DND-41 (cell line): Measurements from ENCODE around the gene ARPP21.

Source experiments
- ATAC-seq: fragments of 200-7000 bp; cut with Tn5 transposase; 3 replicates; pipeline ENCODE4 v1.9.1; 2021; ENCODE audit warnings: low read depth; ENCODE audit not compliant: insufficient read depth
- DNase-seq: peaks from one replicate; pipeline ENCODE4 v3.0.0-alpha.2; 2020
- H2AFZ ChIP-seq: 2 replicates; pipeline ENCODE4 v1.6.0; 2012; ENCODE audit warnings: low read depth, low read length
- H3K27ac ChIP-seq: 2 replicates; pipeline ENCODE4 v1.5.1; 2012; ENCODE audit warnings: low read length, inconsistent platforms
- H3K27me3 ChIP-seq: fragments of 200-600 bp; sonication (generic); 2 replicates; pipeline ENCODE4 v1.6.0; 2012; ENCODE audit warnings: low read length, mild to moderate bottlenecking, inconsistent platforms; ENCODE audit not compliant: insufficient read depth, poor library complexity
- H3K36me3 ChIP-seq: 2 replicates; pipeline ENCODE4 v1.5.1; 2012; ENCODE audit warnings: low read length, inconsistent platforms; ENCODE audit not compliant: insufficient read depth
- H3K4me1 ChIP-seq: 2 replicates; pipeline ENCODE4 v1.5.1; 2012; ENCODE audit warnings: mild to moderate bottlenecking, low read length; ENCODE audit not compliant: insufficient read depth
- H3K4me2 ChIP-seq: 2 replicates; pipeline ENCODE4 v1.6.0; 2012; ENCODE audit warnings: mild to moderate bottlenecking, moderate library complexity, low read length, inconsistent platforms; ENCODE audit not compliant: insufficient read depth
- H3K4me3 ChIP-seq, 2 experiments: fragments of 200-600 bp in 1 of 2; shearing (Covaris generic) in 1 of 2; 2 replicates each; pipeline ENCODE4 v1.5.1; 2012 to 2016; ENCODE audit warnings: inconsistent platforms in 2 of 2, low read length in 2 of 2, mild to moderate bottlenecking in 2 of 2, low read depth in 1 of 2, moderate library complexity in 1 of 2
- H3K79me2 ChIP-seq: 2 replicates; pipeline ENCODE4 v1.6.0; 2012; ENCODE audit warnings: low read length, inconsistent platforms; ENCODE audit not compliant: insufficient read depth
- H3K9ac ChIP-seq: 2 replicates; pipeline ENCODE4 v1.6.0; 2012; ENCODE audit warnings: low read depth, mild to moderate bottlenecking, inconsistent platforms, low read length, moderate library complexity
- H3K9me3 ChIP-seq: 2 replicates; pipeline ENCODE4 v1.5.1; 2012; ENCODE audit warnings: low read length, moderate library complexity, mild to moderate bottlenecking, inconsistent platforms; ENCODE audit not compliant: insufficient read depth, severe bottlenecking
- H4K20me1 ChIP-seq: 2 replicates; pipeline ENCODE4 v1.6.0; 2012; ENCODE audit warnings: low read length; ENCODE audit not compliant: insufficient read depth
- EZH2 ChIP-seq: IDR thresholded peaks from 3 replicates; pipeline ENCODE4 v1.6.1; 2012; ENCODE audit warnings: borderline replicate concordance, low read depth, mild to moderate bottlenecking, moderate library complexity, low read length, inconsistent platforms; ENCODE audit not compliant: severe bottlenecking
- TF ChIP-seq, protein P1 (sequence below): IDR thresholded peaks from 2 replicates; pipeline ENCODE4 v1.5.1; 2012; ENCODE audit warnings: borderline replicate concordance, low read length, moderate library complexity, mild to moderate bottlenecking; ENCODE audit not compliant: poor library complexity, severe bottlenecking; ENCODE audit errors: extremely low read depth

Gene ARPP21

DNA sequence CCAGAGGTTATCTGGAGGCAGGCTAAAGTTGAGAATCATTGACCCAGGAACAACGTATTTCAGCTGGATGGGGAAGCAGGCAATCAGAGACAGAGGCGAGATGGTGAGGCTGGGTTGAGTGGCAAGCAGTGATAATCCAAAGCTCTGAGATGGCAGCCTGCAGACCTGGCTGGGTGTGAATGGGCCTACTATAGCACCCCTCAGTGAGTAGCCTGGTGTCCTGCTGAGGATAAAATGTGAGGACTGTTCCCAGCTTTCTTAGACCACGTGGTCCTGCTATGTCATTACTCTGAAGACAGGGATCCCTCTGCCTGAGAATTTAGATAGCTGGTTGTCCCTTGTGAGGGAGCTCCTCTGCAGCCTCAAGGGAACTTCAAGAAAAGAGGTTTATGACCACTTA, 141.5 kb downstream of the ARPP21 start:
- Histone ChIP-seq H3K4me2 (no peak overlapping the region), H3K36me3 (peaks cover 98% of the 10 kb centered on the region), H3K4me1 (no peaks in the 10 kb centered on the region), H4K20me1 (0 out of 2 replicates have a peak, but pooled peaks cover 4% of the 10 kb centered on the region), H3K4me3 (no peak overlapping the region), H3K27me3 (no peaks in the 10 kb centered on the region), H2AFZ (no peak overlapping the region), H3K79me2 (peaks cover 16% of the 10 kb centered on the region), H3K9ac (no peak overlapping the region), H3K27ac (no peak overlapping the region), H3K9me3 (no peaks in the 10 kb centered on the region)
- DNase-seq (no peak), ATAC-seq (0 out of 3 replicates have a peak, but pooled peaks have one; percentile 12)
- TF ChIP-seq, protein P1, sequence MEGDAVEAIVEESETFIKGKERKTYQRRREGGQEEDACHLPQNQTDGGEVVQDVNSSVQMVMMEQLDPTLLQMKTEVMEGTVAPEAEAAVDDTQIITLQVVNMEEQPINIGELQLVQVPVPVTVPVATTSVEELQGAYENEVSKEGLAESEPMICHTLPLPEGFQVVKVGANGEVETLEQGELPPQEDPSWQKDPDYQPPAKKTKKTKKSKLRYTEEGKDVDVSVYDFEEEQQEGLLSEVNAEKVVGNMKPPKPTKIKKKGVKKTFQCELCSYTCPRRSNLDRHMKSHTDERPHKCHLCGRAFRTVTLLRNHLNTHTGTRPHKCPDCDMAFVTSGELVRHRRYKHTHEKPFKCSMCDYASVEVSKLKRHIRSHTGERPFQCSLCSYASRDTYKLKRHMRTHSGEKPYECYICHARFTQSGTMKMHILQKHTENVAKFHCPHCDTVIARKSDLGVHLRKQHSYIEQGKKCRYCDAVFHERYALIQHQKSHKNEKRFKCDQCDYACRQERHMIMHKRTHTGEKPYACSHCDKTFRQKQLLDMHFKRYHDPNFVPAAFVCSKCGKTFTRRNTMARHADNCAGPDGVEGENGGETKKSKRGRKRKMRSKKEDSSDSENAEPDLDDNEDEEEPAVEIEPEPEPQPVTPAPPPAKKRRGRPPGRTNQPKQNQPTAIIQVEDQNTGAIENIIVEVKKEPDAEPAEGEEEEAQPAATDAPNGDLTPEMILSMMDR: no peak
- TF ChIP-seq EZH2: no peak

DNA sequence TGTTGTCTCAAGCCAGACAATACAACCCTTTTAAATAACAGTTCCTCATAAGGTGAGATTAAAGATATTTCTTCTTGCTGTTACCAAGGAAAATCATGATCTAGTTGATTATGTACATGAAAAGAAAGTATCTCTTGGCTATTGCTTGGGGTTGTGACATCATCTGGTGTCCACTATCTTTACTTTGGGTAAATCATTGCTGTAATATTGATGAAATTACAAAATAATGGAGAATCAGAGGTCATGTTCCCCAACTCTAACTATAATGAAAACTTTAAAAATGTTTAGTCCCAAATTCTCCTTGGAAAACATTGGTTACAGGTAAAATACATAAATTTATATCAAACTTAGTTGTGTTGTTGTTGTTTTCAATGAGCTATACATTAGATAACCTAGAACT, 142.2 kb downstream of the ARPP21 start:
- no peak overlapping the region for H3K27ac ChIP-seq
- DNase-seq: no peak
- no peak overlapping the region for H3K4me2 ChIP-seq
- H3K36me3 ChIP-seq: peaks cover 99% of the 10 kb centered on the region
- H3K79me2 ChIP-seq: peaks cover 16% of the 10 kb centered on the region
- H3K9ac ChIP-seq: no peak overlapping the region
- no peaks in the 10 kb centered on the region for H3K9me3 ChIP-seq
- no peak overlapping the region for H3K4me3 ChIP-seq
- H3K4me1 ChIP-seq: no peaks in the 10 kb centered on the region
- no peak for ATAC-seq
- H2AFZ ChIP-seq: no peak overlapping the region
- no peaks in the 10 kb centered on the region for H4K20me1 ChIP-seq
- TF ChIP-seq, protein P1: no peak
- no peak for TF ChIP-seq EZH2
- H3K27me3 ChIP-seq: no peaks in the 10 kb centered on the region

GRCh38 chr3:35782355-35782754, 143.0 kb downstream of the ARPP21 start:
- Histone ChIP-seq H4K20me1 (no peaks in the 10 kb centered on the region), H2AFZ (no peak overlapping the region), H3K27ac (no peak overlapping the region), H3K4me1 (no peaks in the 10 kb centered on the region), H3K79me2 (peaks cover 13% of the 10 kb centered on the region), H3K9ac (no peak overlapping the region), H3K36me3 (peaks cover 99% of the 10 kb centered on the region), H3K9me3 (no peaks in the 10 kb centered on the region), H3K4me3 (no peak overlapping the region), H3K4me2 (no peak overlapping the region), H3K27me3 (no peaks in the 10 kb centered on the region)
- ATAC-seq (no peak), DNase-seq (no peak)
- no peak for TF ChIP-seq EZH2
- TF ChIP-seq, protein P1: no peak

- Histone ChIP-seq H3K27ac (no peak overlapping the region), H3K9ac (no peak overlapping the region), H3K27me3 (no peaks in the 10 kb centered on the region), H3K9me3 (no peaks in the 10 kb centered on the region), H3K4me2 (no peak overlapping the region), H3K4me1 (no peaks in the 10 kb centered on the region), H3K79me2 (peaks cover 3% of the 10 kb centered on the region; the same call in 1 of the 2 replicates), H2AFZ (no peak overlapping the region), H3K36me3 (peaks cover 97% of the 10 kb centered on the region), H3K4me3 (no peak overlapping the region), H4K20me1 (no peaks in the 10 kb centered on the region)
- TF ChIP-seq, protein P1: no peak
- no peak for TF ChIP-seq EZH2
- no peak for ATAC-seq
- DNase-seq: no peak
Observed at GRCh38 chr3:35784169-35784568, 144.8 kb downstream of the ARPP21 start.
